Measurements from ENCODE around the gene DSC1. TPM values are rescaled to one million over a fixed set of nuclear protein-coding genes. Genes with fewer than 3 reads are reported as not detected.

The DSC1 gene
- 0.29 and 0.31 TPM in 2 replicates for polyA plus RNA-seq (2013)

DNA sequence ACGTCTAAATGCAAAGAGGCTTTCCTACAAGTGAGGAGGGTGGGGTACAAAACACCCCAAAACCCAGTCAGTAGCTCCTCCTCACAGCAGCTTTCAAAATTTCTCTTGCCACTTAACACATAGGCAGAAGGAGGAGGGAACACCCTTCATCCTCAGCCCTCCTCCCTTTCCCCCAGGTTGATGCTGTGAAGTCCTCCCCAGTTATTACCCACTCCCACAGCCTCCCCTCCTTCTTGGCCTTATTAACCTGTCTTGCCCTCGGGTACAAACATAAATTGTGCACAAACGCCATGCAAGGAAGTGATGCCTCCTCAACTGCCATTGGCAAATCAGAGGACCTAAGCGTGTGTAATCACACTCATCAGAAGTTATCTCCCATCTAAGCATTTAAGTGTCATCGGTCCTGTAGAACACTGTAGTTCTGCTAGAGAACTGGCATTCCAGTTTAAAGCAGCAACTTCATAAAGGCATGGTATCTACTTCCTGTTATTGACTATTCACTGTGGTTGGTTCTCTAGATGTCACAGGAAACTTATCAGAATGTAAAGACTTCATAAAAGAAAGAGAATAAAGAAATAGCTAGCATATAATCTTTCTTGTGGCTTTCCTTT is at the start of gene DSC1:
DSC1 (minus strand) TSS at position 32 of the 611 bp plus-strand sequence. CDS start 262 bp downstream, outside the sequence.
- no peak within 1 kb of the TSS for H3K4me2 ChIP-seq (ENCODE audit: low read length)
- no peaks in the 10 kb centered on the region for H3K27me3 ChIP-seq (ENCODE audit: insufficient read depth, low read length)
- H3K4me3 ChIP-seq (ENCODE audit: low read depth, low read length), result no peak within 1 kb of the TSS
- H3K27ac ChIP-seq (ENCODE audit: low read depth, low read length), result no peak within 1 kb of the TSS
- H3K18ac ChIP-seq (ENCODE audit: low read length), result no peak within 1 kb of the TSS
- no peak within 1 kb of the TSS for H4K91ac ChIP-seq (ENCODE audit: low read depth, low read length)
- H2BK5ac ChIP-seq (ENCODE audit: low read depth, low read length, poor library complexity), result no peak within 1 kb of the TSS
- H2AK5ac ChIP-seq (ENCODE audit: low read length), result no peak within 1 kb of the TSS
- no peaks in the 10 kb centered on the region for H3K79me2 ChIP-seq (ENCODE audit: control insufficient read depth, insufficient read depth, low read length, poor library complexity)
- H3K14ac ChIP-seq (ENCODE audit: low read length), result no peak within 1 kb of the TSS
- DNase-seq, result peak in 1 of 2 donors; percentile 18
- H3K36me3 ChIP-seq (ENCODE audit: control insufficient read depth in 1 of 2, insufficient read depth in 2 of 2, low read length in 2 of 2), result no peaks in the 10 kb centered on the region
- no peak within 1 kb of the TSS for H4K8ac ChIP-seq (ENCODE audit: low read depth, low read length)
- no peak within 1 kb of the TSS for H3K23ac ChIP-seq (ENCODE audit: low read length)
- H3K9me3 ChIP-seq (ENCODE audit: insufficient read depth, low read depth, low read length), result no peaks in the 10 kb centered on the region
- H3K79me1 ChIP-seq (ENCODE audit: low read length), result no peaks in the 10 kb centered on the region
- no peak within 1 kb of the TSS for H4K12ac ChIP-seq (ENCODE audit: low read depth, low read length)
- no peak within 1 kb of the TSS for H3K9ac ChIP-seq (ENCODE audit: low read length)
- no CpG with 5 or more reads among the region's 5 CpGs for WGBS (ENCODE audit: extremely low coverage, insufficient coverage, insufficient read length)
- no peak within 1 kb of the TSS for H3K4ac ChIP-seq (ENCODE audit: low read depth, low read length)
- no peaks in the 10 kb centered on the region for H3K4me1 ChIP-seq (ENCODE audit: control insufficient read depth in 1 of 2, insufficient read depth in 2 of 2, low read length in 2 of 2)
- H2BK12ac ChIP-seq (ENCODE audit: low read length), result no peak within 1 kb of the TSS
- no peak within 1 kb of the TSS for H2AFZ ChIP-seq (ENCODE audit: insufficient read depth, low read length, poor library complexity)
- H2BK120ac ChIP-seq (ENCODE audit: insufficient read depth, low read length, poor library complexity), result no peak within 1 kb of the TSS

GRCh38 chr18:31211047-31211446 is 48.4 kb upstream of the DSC1 start:
- no peak overlapping the region for H2AFZ ChIP-seq (ENCODE audit: insufficient read depth, low read length, poor library complexity)
- H2BK120ac ChIP-seq (ENCODE audit: insufficient read depth, low read length, poor library complexity), result no peak overlapping the region
- peak overlapping the region; percentile 32 for H4K91ac ChIP-seq (ENCODE audit: low read depth, low read length)
- WGBS (ENCODE audit: extremely low coverage, insufficient coverage, insufficient read length), result no CpG with 5 or more reads among the region's 1 CpG
- H3K27me3 ChIP-seq (ENCODE audit: insufficient read depth, low read length), result no peaks in the 10 kb centered on the region
- no peak overlapping the region for H3K4me3 ChIP-seq (ENCODE audit: low read depth, low read length)
- no peak overlapping the region for H4K12ac ChIP-seq (ENCODE audit: low read depth, low read length)
- no peaks in the 10 kb centered on the region for H3K36me3 ChIP-seq (ENCODE audit: control insufficient read depth in 1 of 2, insufficient read depth in 2 of 2, low read length in 2 of 2)
- no peak overlapping the region for H3K14ac ChIP-seq (ENCODE audit: low read length)
- H3K4me1 ChIP-seq (ENCODE audit: control insufficient read depth in 1 of 2, insufficient read depth in 2 of 2, low read length in 2 of 2), result peaks cover 3 to 11% of the 10 kb centered on the region in 2 experiments
- H3K9ac ChIP-seq (ENCODE audit: low read length), result no peak overlapping the region
- no peak overlapping the region for H3K18ac ChIP-seq (ENCODE audit: low read length)
- H4K8ac ChIP-seq (ENCODE audit: low read depth, low read length), result no peak overlapping the region
- no peak overlapping the region for H3K4ac ChIP-seq (ENCODE audit: low read depth, low read length)
- no peak overlapping the region for H3K4me2 ChIP-seq (ENCODE audit: low read length)
- no peak overlapping the region for H2BK5ac ChIP-seq (ENCODE audit: low read depth, low read length, poor library complexity)
- H3K27ac ChIP-seq (ENCODE audit: low read depth, low read length), result peak overlapping the region; percentile 23
- no peak overlapping the region for H3K23ac ChIP-seq (ENCODE audit: low read length)
- H3K79me1 ChIP-seq (ENCODE audit: low read length), result peaks cover 5% of the 10 kb centered on the region
- H2AK5ac ChIP-seq (ENCODE audit: low read length), result no peak overlapping the region
- no peaks in the 10 kb centered on the region for H3K79me2 ChIP-seq (ENCODE audit: control insufficient read depth, insufficient read depth, low read length, poor library complexity)
- peak overlapping the region; percentile 73 for H2BK12ac ChIP-seq (ENCODE audit: low read length)
- H3K9me3 ChIP-seq (ENCODE audit: insufficient read depth, low read depth, low read length), result no peaks in the 10 kb centered on the region
- DNase-seq, result peak; percentile 59 to 70

GRCh38 chr18:31209041-31209440 is 46.4 kb upstream of the DSC1 start:
- no peak overlapping the region for H2BK120ac ChIP-seq (ENCODE audit: insufficient read depth, low read length, poor library complexity)
- H3K4me3 ChIP-seq (ENCODE audit: low read depth, low read length), result no peak overlapping the region
- H4K91ac ChIP-seq (ENCODE audit: low read depth, low read length), result no peak overlapping the region
- H3K36me3 ChIP-seq (ENCODE audit: control insufficient read depth in 1 of 2, insufficient read depth in 2 of 2, low read length in 2 of 2), result no peaks in the 10 kb centered on the region
- H3K9me3 ChIP-seq (ENCODE audit: insufficient read depth, low read depth, low read length), result no peaks in the 10 kb centered on the region
- H3K9ac ChIP-seq (ENCODE audit: low read length), result no peak overlapping the region
- no peak overlapping the region for H3K14ac ChIP-seq (ENCODE audit: low read length)
- no CpG with 5 or more reads among the region's 4 CpGs for WGBS (ENCODE audit: extremely low coverage, insufficient coverage, insufficient read length)
- H3K27me3 ChIP-seq (ENCODE audit: insufficient read depth, low read length), result no peaks in the 10 kb centered on the region
- H2AK5ac ChIP-seq (ENCODE audit: low read length), result no peak overlapping the region
- H3K79me2 ChIP-seq (ENCODE audit: control insufficient read depth, insufficient read depth, low read length, poor library complexity), result no peaks in the 10 kb centered on the region
- no peak overlapping the region for H3K18ac ChIP-seq (ENCODE audit: low read length)
- H2AFZ ChIP-seq (ENCODE audit: insufficient read depth, low read length, poor library complexity), result no peak overlapping the region
- H4K12ac ChIP-seq (ENCODE audit: low read depth, low read length), result no peak overlapping the region
- no peak overlapping the region for H3K27ac ChIP-seq (ENCODE audit: low read depth, low read length)
- no peak overlapping the region for H2BK5ac ChIP-seq (ENCODE audit: low read depth, low read length, poor library complexity)
- peaks cover 3 to 17% of the 10 kb centered on the region in 2 experiments for H3K4me1 ChIP-seq (ENCODE audit: control insufficient read depth in 1 of 2, insufficient read depth in 2 of 2, low read length in 2 of 2)
- no peak overlapping the region for H3K4ac ChIP-seq (ENCODE audit: low read depth, low read length)
- peak; percentile 41 to 70 for DNase-seq
- no peak overlapping the region for H4K8ac ChIP-seq (ENCODE audit: low read depth, low read length)
- no peak overlapping the region for H3K23ac ChIP-seq (ENCODE audit: low read length)
- peaks cover 5% of the 10 kb centered on the region for H3K79me1 ChIP-seq (ENCODE audit: low read length)
- H2BK12ac ChIP-seq (ENCODE audit: low read length), result no peak overlapping the region
- no peak overlapping the region for H3K4me2 ChIP-seq (ENCODE audit: low read length)

DNA sequence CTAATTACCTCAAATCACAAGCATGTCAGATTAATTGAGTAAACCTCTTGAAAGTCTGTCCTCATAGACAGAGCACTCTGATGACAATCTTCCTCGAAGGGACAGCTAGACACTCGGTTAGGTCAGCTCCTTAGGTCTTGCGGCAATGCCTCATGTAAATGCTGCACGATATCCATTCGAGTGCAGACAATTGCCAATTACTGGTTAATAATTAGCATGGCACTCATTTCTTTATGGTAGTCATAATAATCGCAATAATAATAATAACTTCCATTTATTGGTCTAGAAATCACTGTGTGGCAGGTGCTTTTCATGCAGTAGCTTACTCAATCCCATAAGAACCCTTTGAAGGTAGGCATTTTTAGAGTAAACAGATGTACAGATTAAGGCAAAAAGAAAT is 44.7 kb upstream of the DSC1 start:
- no peak overlapping the region for H2BK12ac ChIP-seq (ENCODE audit: low read length)
- no peaks in the 10 kb centered on the region for H3K9me3 ChIP-seq (ENCODE audit: insufficient read depth, low read depth, low read length)
- no peak overlapping the region for H3K14ac ChIP-seq (ENCODE audit: low read length)
- no peak overlapping the region for H3K9ac ChIP-seq (ENCODE audit: low read length)
- no peak overlapping the region for H3K4ac ChIP-seq (ENCODE audit: low read depth, low read length)
- no peaks in the 10 kb centered on the region for H3K36me3 ChIP-seq (ENCODE audit: control insufficient read depth in 1 of 2, insufficient read depth in 2 of 2, low read length in 2 of 2)
- WGBS (ENCODE audit: extremely low coverage, insufficient coverage, insufficient read length), result no CpG with 5 or more reads among the region's 6 CpGs
- no peak overlapping the region for H4K91ac ChIP-seq (ENCODE audit: low read depth, low read length)
- H3K23ac ChIP-seq (ENCODE audit: low read length), result no peak overlapping the region
- H3K27ac ChIP-seq (ENCODE audit: low read depth, low read length), result no peak overlapping the region
- H3K18ac ChIP-seq (ENCODE audit: low read length), result no peak overlapping the region
- DNase-seq, result no peak
- H3K27me3 ChIP-seq (ENCODE audit: insufficient read depth, low read length), result no peaks in the 10 kb centered on the region
- peaks cover 7% of the 10 kb centered on the region for H3K79me1 ChIP-seq (ENCODE audit: low read length)
- peaks cover 9 to 17% of the 10 kb centered on the region in 2 experiments for H3K4me1 ChIP-seq (ENCODE audit: control insufficient read depth in 1 of 2, insufficient read depth in 2 of 2, low read length in 2 of 2)
- H2BK120ac ChIP-seq (ENCODE audit: insufficient read depth, low read length, poor library complexity), result no peak overlapping the region
- no peak overlapping the region for H4K12ac ChIP-seq (ENCODE audit: low read depth, low read length)
- H3K4me2 ChIP-seq (ENCODE audit: low read length), result no peak overlapping the region
- no peak overlapping the region for H2AFZ ChIP-seq (ENCODE audit: insufficient read depth, low read length, poor library complexity)
- H2BK5ac ChIP-seq (ENCODE audit: low read depth, low read length, poor library complexity), result no peak overlapping the region
- no peak overlapping the region for H4K8ac ChIP-seq (ENCODE audit: low read depth, low read length)
- no peaks in the 10 kb centered on the region for H3K79me2 ChIP-seq (ENCODE audit: control insufficient read depth, insufficient read depth, low read length, poor library complexity)
- H3K4me3 ChIP-seq (ENCODE audit: low read depth, low read length), result no peak overlapping the region
- H2AK5ac ChIP-seq (ENCODE audit: low read length), result no peak overlapping the region
